ENCODE data around the gene ZDHHC15. TPM values are rescaled to one million over a fixed set of nuclear protein-coding genes. Genes with fewer than 3 reads are reported as not detected.
"Not testable (repeated sequence)": the region's sequence is repeated elsewhere in the genome, so short reads cannot be mapped to it uniquely, and the experiment has no call there.

Gene ZDHHC15
- 2.0 TPM for polyA plus RNA-seq (2013, experiment 1 of 2)
- 2.3 TPM for polyA plus RNA-seq (2013, experiment 2 of 2)

GRCh38 chrX:75522565-75523431 is at the start of gene ZDHHC15:
Gene ZDHHC15, minus strand, starts transcription at chrX:75523037. Its CDS starts 13 bp downstream, at chrX:75523024.
- peak within 1 kb of the TSS; percentile 67; the same call in 1 of the 2 replicates for H3K27ac ChIP-seq (ENCODE audit: low read depth, low read length)
- H3K9ac ChIP-seq (ENCODE audit: low read depth, low read length) = peak within 1 kb of the TSS; percentile 85
- no peaks in the 10 kb centered on the region for H3K36me3 ChIP-seq (ENCODE audit: insufficient read depth, low read length)
- peak within 1 kb of the TSS; percentile 91 for H3K4me3 ChIP-seq (ENCODE audit: low read length)
- no peaks in the 10 kb centered on the region for H3K4me1 ChIP-seq (ENCODE audit: insufficient read depth, low read length)
- H3K27me3 ChIP-seq (ENCODE audit: insufficient read depth, low read length) = no peaks in the 10 kb centered on the region
- 1% methylated on average over 44 of the region's 45 CpGs for WGBS
- no peaks in the 10 kb centered on the region for H3K9me3 ChIP-seq (ENCODE audit: insufficient read depth, low read depth, low read length)

GRCh38 chrX:75560544-75560943 is 37.7 kb upstream of the ZDHHC15 start:
- H3K4me3 ChIP-seq (ENCODE audit: low read length); H3K36me3 ChIP-seq (ENCODE audit: insufficient read depth, low read length); H3K9ac ChIP-seq (ENCODE audit: low read depth, low read length); H3K27ac ChIP-seq (ENCODE audit: low read depth, low read length); H3K9me3 ChIP-seq (ENCODE audit: insufficient read depth, low read depth, low read length); H3K27me3 ChIP-seq (ENCODE audit: insufficient read depth, low read length); H3K4me1 ChIP-seq (ENCODE audit: insufficient read depth, low read length): not testable (repeated sequence)
- 96% methylated on average over 18 of the region's 18 CpGs for WGBS

GRCh38 chrX:75547783-75548182 is 24.9 kb upstream of the ZDHHC15 start:
- WGBS = 90% methylated on average over 3 of the region's 3 CpGs
- Histone ChIP-seq H3K4me3 (ENCODE audit: low read length) (no peak overlapping the region), H3K27me3 (ENCODE audit: insufficient read depth, low read length) (no peaks in the 10 kb centered on the region), H3K9me3 (ENCODE audit: insufficient read depth, low read depth, low read length) (no peaks in the 10 kb centered on the region), H3K4me1 (ENCODE audit: insufficient read depth, low read length) (no peaks in the 10 kb centered on the region), H3K36me3 (ENCODE audit: insufficient read depth, low read length) (no peaks in the 10 kb centered on the region), H3K9ac (ENCODE audit: low read depth, low read length) (no peak overlapping the region), H3K27ac (ENCODE audit: low read depth, low read length) (no peak overlapping the region)

- Histone ChIP-seq H3K9me3 (ENCODE audit: insufficient read depth, low read depth, low read length) (no peaks in the 10 kb centered on the region), H3K4me3 (ENCODE audit: low read length) (no peak overlapping the region), H3K4me1 (ENCODE audit: insufficient read depth, low read length) (0 out of 2 replicates have a peak, but pooled peaks cover 2% of the 10 kb centered on the region), H3K9ac (ENCODE audit: low read depth, low read length) (no peak overlapping the region), H3K27ac (ENCODE audit: low read depth, low read length) (no peak overlapping the region), H3K36me3 (ENCODE audit: insufficient read depth, low read length) (no peaks in the 10 kb centered on the region), H3K27me3 (ENCODE audit: insufficient read depth, low read length) (no peaks in the 10 kb centered on the region)
- 100% methylated on average over 2 of the region's 2 CpGs for WGBS
These were observed 24.1 kb upstream of the ZDHHC15 start for GRCh38 chrX:75546724-75547511.

GRCh38 chrX:75544786-75545185 is 21.9 kb upstream of the ZDHHC15 start:
- no peaks in the 10 kb centered on the region for H3K36me3 ChIP-seq (ENCODE audit: insufficient read depth, low read length)
- 100% methylated on average over 2 of the region's 2 CpGs for WGBS
- no peak overlapping the region for H3K4me3 ChIP-seq (ENCODE audit: low read length)
- no peaks in the 10 kb centered on the region for H3K27me3 ChIP-seq (ENCODE audit: insufficient read depth, low read length)
- no peak overlapping the region for H3K9ac ChIP-seq (ENCODE audit: low read depth, low read length)
- 0 out of 2 replicates have a peak, but pooled peaks cover 4% of the 10 kb centered on the region for H3K4me1 ChIP-seq (ENCODE audit: insufficient read depth, low read length)
- no peaks in the 10 kb centered on the region for H3K9me3 ChIP-seq (ENCODE audit: insufficient read depth, low read depth, low read length)
- no peak overlapping the region for H3K27ac ChIP-seq (ENCODE audit: low read depth, low read length)

GRCh38 chrX:75483933-75484332 is 38.9 kb downstream of the ZDHHC15 start:
- no peaks in the 10 kb centered on the region for H3K27me3 ChIP-seq (ENCODE audit: insufficient read depth, low read length)
- no peaks in the 10 kb centered on the region for H3K4me1 ChIP-seq (ENCODE audit: insufficient read depth, low read length)
- H3K36me3 ChIP-seq (ENCODE audit: insufficient read depth, low read length) = no peaks in the 10 kb centered on the region
- H3K27ac ChIP-seq (ENCODE audit: low read depth, low read length) = no peak overlapping the region
- H3K9me3 ChIP-seq (ENCODE audit: insufficient read depth, low read depth, low read length) = peaks cover 4% of the 10 kb centered on the region; the same call in 1 of the 2 replicates
- H3K4me3 ChIP-seq (ENCODE audit: low read length) = no peak overlapping the region
- H3K9ac ChIP-seq (ENCODE audit: low read depth, low read length) = no peak overlapping the region
- WGBS = no CpG with 5 or more reads among the region's 1 CpG

GRCh38 chrX:75461780-75462179 is 61.1 kb downstream of the ZDHHC15 start:
- not testable (repeated sequence) for H3K27ac ChIP-seq (ENCODE audit: low read depth, low read length); H3K4me1 ChIP-seq (ENCODE audit: insufficient read depth, low read length); H3K9me3 ChIP-seq (ENCODE audit: insufficient read depth, low read depth, low read length); H3K27me3 ChIP-seq (ENCODE audit: insufficient read depth, low read length); H3K36me3 ChIP-seq (ENCODE audit: insufficient read depth, low read length); H3K4me3 ChIP-seq (ENCODE audit: low read length); H3K9ac ChIP-seq (ENCODE audit: low read depth, low read length)

GRCh38 chrX:75421688-75422230 is 101.1 kb downstream of the ZDHHC15 start:
- Histone ChIP-seq H3K36me3 (ENCODE audit: insufficient read depth, low read length) (no peaks in the 10 kb centered on the region), H3K9ac (ENCODE audit: low read depth, low read length) (no peak overlapping the region), H3K9me3 (ENCODE audit: insufficient read depth, low read depth, low read length) (no peaks in the 10 kb centered on the region), H3K27ac (ENCODE audit: low read depth, low read length) (no peak overlapping the region), H3K4me1 (ENCODE audit: insufficient read depth, low read length) (no peaks in the 10 kb centered on the region), H3K4me3 (ENCODE audit: low read length) (no peak overlapping the region), H3K27me3 (ENCODE audit: insufficient read depth, low read length) (no peaks in the 10 kb centered on the region)

- H3K27me3 ChIP-seq (ENCODE audit: insufficient read depth, low read length); H3K4me1 ChIP-seq (ENCODE audit: insufficient read depth, low read length); H3K27ac ChIP-seq (ENCODE audit: low read depth, low read length); H3K4me3 ChIP-seq (ENCODE audit: low read length); H3K9me3 ChIP-seq (ENCODE audit: insufficient read depth, low read depth, low read length); H3K9ac ChIP-seq (ENCODE audit: low read depth, low read length); H3K36me3 ChIP-seq (ENCODE audit: insufficient read depth, low read length): not testable (repeated sequence)
- WGBS = 91% methylated on average over 15 of the region's 24 CpGs
These were observed 115.7 kb downstream of the ZDHHC15 start for GRCh38 chrX:75407153-75407552.

- no peaks in the 10 kb centered on the region for H3K36me3 ChIP-seq (ENCODE audit: insufficient read depth, low read length)
- H3K4me3 ChIP-seq (ENCODE audit: low read length) = no peak overlapping the region
- no peak overlapping the region for H3K9ac ChIP-seq (ENCODE audit: low read depth, low read length)
- 90% methylated on average over 1 of the region's 2 CpGs for whole genome bisulfite sequencing
- no peaks in the 10 kb centered on the region for H3K4me1 ChIP-seq (ENCODE audit: insufficient read depth, low read length)
- no peaks in the 10 kb centered on the region for H3K9me3 ChIP-seq (ENCODE audit: insufficient read depth, low read depth, low read length)
- H3K27ac ChIP-seq (ENCODE audit: low read depth, low read length) = no peak overlapping the region
- no peaks in the 10 kb centered on the region for H3K27me3 ChIP-seq (ENCODE audit: insufficient read depth, low read length)
These were observed 132.4 kb downstream of the ZDHHC15 start for GRCh38 chrX:75390470-75390869.

GRCh38 chrX:75369721-75370120 is 153.1 kb downstream of the ZDHHC15 start:
- no peaks in the 10 kb centered on the region for H3K36me3 ChIP-seq (ENCODE audit: insufficient read depth, low read length)
- 92% methylated on average over 1 of the region's 1 CpG for WGBS
- H3K9me3 ChIP-seq (ENCODE audit: insufficient read depth, low read depth, low read length) = peaks cover 3% of the 10 kb centered on the region; the same call in 1 of the 2 replicates
- no peak overlapping the region for H3K9ac ChIP-seq (ENCODE audit: low read depth, low read length)
- H3K4me3 ChIP-seq (ENCODE audit: low read length) = no peak overlapping the region
- H3K27me3 ChIP-seq (ENCODE audit: insufficient read depth, low read length) = no peaks in the 10 kb centered on the region
- no peak overlapping the region for H3K27ac ChIP-seq (ENCODE audit: low read depth, low read length)
- no peaks in the 10 kb centered on the region for H3K4me1 ChIP-seq (ENCODE audit: insufficient read depth, low read length)
